Endothelial cell of umbilical vein (primary cell): ENCODE measurements around the gene PCED1B. TPM values are rescaled to one million over a fixed set of nuclear protein-coding genes. Genes with fewer than 3 reads are reported as not detected.

ENCODE experiments used
- BruUV-seq: library from RNA; stranded (reverse); fragments of 400-500 nt; replicated peaks from 2 replicates; lab custom pipeline; 2021; lab: Mats Ljungman, UMichigan
- CTCF ChIA-PET: fragments of 300-600, 350-600 bp; sonication (Branson Sonifier 250); formaldehyde crosslinking; loops from one replicate; lab custom pipeline; 2021; ENCODE audit warnings: antibody characterized with exemption, inconsistent platforms; lab: Charles Lee
- POLR2A ChIA-PET: fragments of 300-600, 350-600 bp; sonication (Branson Sonifier 250); formaldehyde crosslinking; loops from one replicate; lab custom pipeline; 2021; ENCODE audit warnings: antibody characterized with exemption, inconsistent platforms; lab: Charles Lee
- DNase-seq: peaks from one replicate; pipeline ENCODE4 v3.0.0-alpha.2; 2011; ENCODE audit warnings: low read depth, low spot score
- FAIRE-seq: peaks from 2 replicates; lab custom pipeline; 2011; peaks lifted over from hg19 to GRCh38; lab: Jason Lieb, UNC
- H2AFZ ChIP-seq: 2 replicates; pipeline ENCODE4 v1.6.0; 2012; ENCODE audit warnings: low read depth, low read length, control low read depth, inconsistent platforms
- H3K27ac ChIP-seq: 2 replicates; pipeline ENCODE4 v1.5.1; 2011; ENCODE audit warnings: low read depth, mild to moderate bottlenecking, control low read depth, low read length, moderate library complexity; ENCODE audit not compliant: insufficient read depth
- H3K27me3 ChIP-seq, 2 experiments: 2 replicates each; pipeline versions ENCODE4 v1.6.0 to v1.6.1; 2011; ENCODE audit warnings: low read length in 2 of 2, mixed read lengths in 1 of 2; ENCODE audit not compliant: control insufficient read depth in 2 of 2, insufficient read depth in 2 of 2
- H3K36me3 ChIP-seq, 2 experiments: 2 replicates in 1 of 2; 3 replicates in 1 of 2; pipeline ENCODE4 v1.5.1; 2011; ENCODE audit warnings: low read length in 2 of 2, mild to moderate bottlenecking in 1 of 2, moderate library complexity in 1 of 2; ENCODE audit not compliant: control insufficient read depth in 2 of 2, insufficient read depth in 2 of 2; ENCODE audit errors: extremely low read depth in 1 of 2
- H3K4me1 ChIP-seq: 3 replicates; pipeline ENCODE4 v1.5.1; 2011; ENCODE audit warnings: mild to moderate bottlenecking, low read length; ENCODE audit not compliant: control insufficient read depth, insufficient read depth; ENCODE audit errors: extremely low read depth
- H3K4me2 ChIP-seq: 2 replicates; pipeline ENCODE4 v1.6.1; 2011; ENCODE audit warnings: low read length, control low read depth, mixed read lengths; ENCODE audit not compliant: insufficient read depth
- H3K4me3 ChIP-seq, 3 experiments: fragments of 200-600 bp in 1 of 3; sonication (generic), shearing (Covaris generic) in 1 of 3; replicated peaks in 1 of 3; 2 replicates each; pipeline ENCODE4 v1.5.1; 2011 to 2016; ENCODE audit warnings: control low read depth in 3 of 3, low read length in 3 of 3, mild to moderate bottlenecking in 2 of 3, inconsistent platforms in 1 of 3, low read depth in 1 of 3, moderate library complexity in 1 of 3; ENCODE audit not compliant: insufficient read depth in 1 of 3
- H3K79me2 ChIP-seq: 2 replicates; pipeline ENCODE4 v1.6.0; 2012; ENCODE audit warnings: low read length, inconsistent platforms; ENCODE audit not compliant: control insufficient read depth, insufficient read depth
- H3K9ac ChIP-seq: replicated peaks from 2 replicates; pipeline ENCODE3; 2011; ENCODE audit warnings: low read length, control low read depth; ENCODE audit not compliant: insufficient read depth; ENCODE audit errors: extremely low read depth
- H3K9me1 ChIP-seq: replicated peaks from 3 replicates; pipeline ENCODE4 v1.6.0; 2011; ENCODE audit warnings: mild to moderate bottlenecking, low read length; ENCODE audit not compliant: control insufficient read depth, insufficient read depth; ENCODE audit errors: extremely low read depth
- H3K9me3 ChIP-seq: replicated peaks from 2 replicates; pipeline ENCODE4 v1.5.1; 2012; ENCODE audit warnings: low read length, inconsistent platforms; ENCODE audit not compliant: control insufficient read depth, insufficient read depth
- H4K20me1 ChIP-seq: replicated peaks from 2 replicates; pipeline ENCODE3; 2011; ENCODE audit warnings: mild to moderate bottlenecking, low read length; ENCODE audit not compliant: control insufficient read depth, insufficient read depth; ENCODE audit errors: extremely low read depth
- CTCF ChIP-seq, 2 donors: IDR thresholded peaks; 1 replicate in 1 of 2; 2 replicates in 1 of 2; pipeline ENCODE4 v1.5.1; 2011; ENCODE audit warnings: low read length in 2 of 2, mild to moderate bottlenecking in 2 of 2, moderate library complexity in 2 of 2, control low read depth in 1 of 2, inconsistent platforms in 1 of 2, low read depth in 1 of 2; ENCODE audit not compliant: insufficient read depth in 1 of 2; ENCODE audit errors: extremely low read depth in 1 of 2
- EZH2 ChIP-seq: IDR thresholded peaks from 2 replicates; pipeline ENCODE4 v1.6.1; 2012; ENCODE audit warnings: borderline replicate concordance, low read depth, mild to moderate bottlenecking, moderate library complexity, low read length, inconsistent platforms; ENCODE audit not compliant: severe bottlenecking
- FOS ChIP-seq: IDR thresholded peaks from 2 replicates; pipeline ENCODE4 v1.6.1; 2011; ENCODE audit warnings: mild to moderate bottlenecking, low read length, moderate library complexity, borderline replicate concordance; ENCODE audit not compliant: insufficient read depth
- GATA2 ChIP-seq: IDR thresholded peaks from 2 replicates; pipeline ENCODE4 v1.7.0; 2011; ENCODE audit warnings: low read depth, mild to moderate bottlenecking, moderate library complexity, mixed read lengths, low read length; ENCODE audit not compliant: insufficient read length, insufficient read depth
- JUN ChIP-seq: IDR thresholded peaks from 2 replicates; pipeline ENCODE4 v1.6.1; 2011; ENCODE audit warnings: borderline replicate concordance, low read depth; ENCODE audit not compliant: insufficient read length, insufficient read depth
- MAX ChIP-seq: IDR thresholded peaks from 2 replicates; pipeline ENCODE4 v1.6.1; 2011; ENCODE audit not compliant: insufficient read depth, insufficient read length
- MYC ChIP-seq: IDR thresholded peaks from one replicate; pipeline ENCODE4 v1.6.1; 2011; ENCODE audit warnings: mild to moderate bottlenecking, low read depth, low read length
- POLR2A ChIP-seq: IDR thresholded peaks from 2 replicates; pipeline ENCODE4 v1.6.1; 2012; ENCODE audit warnings: low read depth, mild to moderate bottlenecking, control low read depth, low read length
- POLR2AphosphoS5 ChIP-seq: IDR thresholded peaks from 2 replicates; pipeline ENCODE4 v1.6.1; 2012; ENCODE audit warnings: low read depth, mild to moderate bottlenecking, control low read depth, low read length, moderate library complexity; ENCODE audit not compliant: insufficient read depth
- dilution Hi-C: fragments of 300-500 bp; cut with MboI; formaldehyde crosslinking; loops from one replicate; pipeline ENCODE4 v1.15.0; 2019; ENCODE audit warnings: low sequenced_read_pairs; ENCODE audit not compliant: extremely low pct_ligation_motif_present
- intact Hi-C: fragments of 100-400 bp; cut with micrococcal nuclease; formaldehyde crosslinking; loops from one replicate; pipeline ENCODE4 v1.10.0; 2022
- polyA plus RNA-seq, 4 experiments: library from polyadenylated mRNA; depleted of rRNA in 3 of 4; stranded (reverse) in 3 of 4; unstranded in 1 of 4; fragments of >200 nt; gene quantifications; 2 replicates each; pipeline versions ENCODE4 v1.2.1 to v1.2.3, GENCODE V29; 2011 to 2012; ENCODE audit warnings: missing spikeins in 1 of 4
- total RNA-seq: library from RNA; stranded (reverse); gene quantifications from 2 replicates; pipeline ENCODE4 v1.2.3, GENCODE V29; 2021

Gene PCED1B
- total and polyA plus RNA-seq, 2 donors (not counting 3 experiments of a cell fraction or from before 2014, with no cell fraction given): 1.7 to 2.6 TPM

DNA sequence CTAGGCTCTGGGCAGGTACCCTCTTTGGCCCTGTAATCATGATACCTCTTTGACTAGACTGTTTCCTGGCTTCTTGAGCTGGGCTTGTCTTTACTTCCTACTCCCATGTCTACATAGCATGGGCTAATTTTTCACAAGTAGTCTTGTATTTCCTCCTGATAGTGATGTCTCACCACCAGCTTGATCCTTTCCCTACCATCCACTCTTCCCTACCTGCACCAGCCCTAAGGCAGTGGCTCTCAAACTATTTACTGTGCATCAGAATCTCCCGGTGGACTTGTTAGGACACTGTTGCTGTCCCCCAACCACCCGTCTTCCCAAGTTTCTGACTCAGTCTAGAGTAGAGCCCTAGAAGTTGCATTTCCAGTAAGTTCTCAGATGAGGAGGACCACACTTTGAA is 163.0 kb downstream of the PCED1B start:
- no peak for DNase-seq
- intact Hi-C loops: no loop called here
- POLR2A ChIA-PET: no interaction called here

DNA sequence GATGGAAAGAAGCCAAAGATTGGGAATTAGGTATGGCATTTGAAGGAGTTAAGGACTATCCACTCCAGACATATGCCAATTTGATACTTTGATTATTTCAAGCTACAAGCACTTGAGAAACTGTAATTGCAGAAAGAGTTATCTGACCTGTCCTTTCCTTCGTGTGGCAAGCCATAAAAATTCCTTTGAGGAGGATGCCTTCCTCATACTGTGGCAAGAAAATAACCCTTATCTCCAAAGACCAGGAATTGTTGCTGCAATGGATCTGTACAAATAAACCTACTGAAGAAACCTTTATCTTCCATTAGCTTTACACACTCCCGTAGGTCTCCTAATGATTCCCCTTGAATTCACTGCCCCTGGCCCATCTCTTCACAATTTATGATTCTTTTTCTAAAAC is 165.4 kb downstream of the PCED1B start:
- no peaks in the 10 kb centered on the region for H3K9me3 ChIP-seq
- CTCF ChIA-PET: interaction anchor here (1.2 kb wide), 1 partner anchor 153 kb away, joined by 3 read pairs; no protein-coding TSS in a partner anchor
- dilution Hi-C loops (no loop called here), intact Hi-C loops (no loop called here)
- no TSS peak for BruUV-seq
- H3K4me2 ChIP-seq: no peak overlapping the region
- H3K4me3 ChIP-seq: no peak overlapping the region
- H3K9ac ChIP-seq: no peak overlapping the region
- no peaks in the 10 kb centered on the region for H3K79me2 ChIP-seq
- POLR2A ChIA-PET: no interaction called here
- FAIRE-seq: no peak
- H3K4me1 ChIP-seq: peaks cover 7% of the 10 kb centered on the region
- H4K20me1 ChIP-seq: no peaks in the 10 kb centered on the region
- TF ChIP-seq POLR2AphosphoS5: no peak
- TF ChIP-seq POLR2A: no peak
- no peak for TF ChIP-seq FOS
- no peak for TF ChIP-seq CTCF (IDR thresholded peaks at IDR 0.05; ENCODE audit: extremely low read depth in 1 of 2, insufficient read depth in 1 of 2, low read depth in 1 of 2, low read length in 2 of 2)
- no peak for TF ChIP-seq GATA2
- no peak for TF ChIP-seq MYC
- TF ChIP-seq JUN: no peak
- no peak for TF ChIP-seq EZH2
- TF ChIP-seq MAX: no peak
- no peaks in the 10 kb centered on the region for H3K36me3 ChIP-seq
- no peak for DNase-seq
- H2AFZ ChIP-seq: no peak overlapping the region
- no peaks in the 10 kb centered on the region for H3K9me1 ChIP-seq
- H3K27ac ChIP-seq: no peak overlapping the region
- H3K27me3 ChIP-seq: peaks cover 0 to 2% of the 10 kb centered on the region in 2 experiments

More for the DNA sequence above, 163.0 kb downstream of the PCED1B start:
- H3K27me3 ChIP-seq: peaks cover 0 to 2% of the 10 kb centered on the region in 2 experiments
- H3K9me1 ChIP-seq: no peaks in the 10 kb centered on the region
- no peak for TF ChIP-seq FOS
- no peak for TF ChIP-seq JUN
- no peak overlapping the region for H3K9ac ChIP-seq
- no peak overlapping the region for H3K27ac ChIP-seq
- no TSS peak for BruUV-seq
- no peak for FAIRE-seq
- no peak overlapping the region for H2AFZ ChIP-seq
- H3K36me3 ChIP-seq: no peaks in the 10 kb centered on the region
- H3K4me2 ChIP-seq: no peak overlapping the region
- H3K4me3 ChIP-seq: no peak overlapping the region
- dilution Hi-C loops: no loop called here
- no peaks in the 10 kb centered on the region for H3K79me2 ChIP-seq
- H3K4me1 ChIP-seq: no peaks in the 10 kb centered on the region
- H3K9me3 ChIP-seq: no peaks in the 10 kb centered on the region
- CTCF ChIA-PET: interaction anchor here (0.7 to 1.1 kb wide), 2 partner anchors 65 to 210 kb away, joined by 3 read pairs; no protein-coding TSS in a partner anchor
- H4K20me1 ChIP-seq: no peaks in the 10 kb centered on the region
